Thyroid gland (tissue), 4 donors: ENCODE data around the gene XYLT2.

Experiments used
- POLR2A ChIP-seq, 2 donors: fragments of 450-650 bp; IDR thresholded peaks; one replicate each; pipeline ENCODE4 v1.6.1; 2017; ENCODE audit warnings: antibody characterized with exemption in 2 of 2, mild to moderate bottlenecking in 2 of 2, moderate library complexity in 1 of 2
- TF ChIP-seq, protein P1 (sequence below), 6 experiments: fragments of 200-600 bp in 3 of 6; fragments of 450-650 bp in 3 of 6; sonication (generic) in 3 of 6; IDR thresholded peaks; one replicate each; pipeline ENCODE4 v1.5.1; 2016 to 2019; ENCODE audit warnings: antibody characterized with exemption in 6 of 6, mild to moderate bottlenecking in 2 of 6, inconsistent platforms in 1 of 6, moderate library complexity in 1 of 6

- TF ChIP-seq, protein P1, sequence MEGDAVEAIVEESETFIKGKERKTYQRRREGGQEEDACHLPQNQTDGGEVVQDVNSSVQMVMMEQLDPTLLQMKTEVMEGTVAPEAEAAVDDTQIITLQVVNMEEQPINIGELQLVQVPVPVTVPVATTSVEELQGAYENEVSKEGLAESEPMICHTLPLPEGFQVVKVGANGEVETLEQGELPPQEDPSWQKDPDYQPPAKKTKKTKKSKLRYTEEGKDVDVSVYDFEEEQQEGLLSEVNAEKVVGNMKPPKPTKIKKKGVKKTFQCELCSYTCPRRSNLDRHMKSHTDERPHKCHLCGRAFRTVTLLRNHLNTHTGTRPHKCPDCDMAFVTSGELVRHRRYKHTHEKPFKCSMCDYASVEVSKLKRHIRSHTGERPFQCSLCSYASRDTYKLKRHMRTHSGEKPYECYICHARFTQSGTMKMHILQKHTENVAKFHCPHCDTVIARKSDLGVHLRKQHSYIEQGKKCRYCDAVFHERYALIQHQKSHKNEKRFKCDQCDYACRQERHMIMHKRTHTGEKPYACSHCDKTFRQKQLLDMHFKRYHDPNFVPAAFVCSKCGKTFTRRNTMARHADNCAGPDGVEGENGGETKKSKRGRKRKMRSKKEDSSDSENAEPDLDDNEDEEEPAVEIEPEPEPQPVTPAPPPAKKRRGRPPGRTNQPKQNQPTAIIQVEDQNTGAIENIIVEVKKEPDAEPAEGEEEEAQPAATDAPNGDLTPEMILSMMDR (IDR thresholded peaks at IDR 0.05): no peak
- no peak for TF ChIP-seq POLR2A (IDR thresholded peaks at IDR 0.05)
Measured at GRCh38 chr17:50393700-50394099, 47.8 kb downstream of the XYLT2 start.
